ENCODE results near the gene UBAP1.
"Not testable (repeated sequence)": the region's sequence is repeated elsewhere in the genome, so short reads cannot be mapped to it uniquely, and the experiment has no call there.

UBAP1 gene

DNA sequence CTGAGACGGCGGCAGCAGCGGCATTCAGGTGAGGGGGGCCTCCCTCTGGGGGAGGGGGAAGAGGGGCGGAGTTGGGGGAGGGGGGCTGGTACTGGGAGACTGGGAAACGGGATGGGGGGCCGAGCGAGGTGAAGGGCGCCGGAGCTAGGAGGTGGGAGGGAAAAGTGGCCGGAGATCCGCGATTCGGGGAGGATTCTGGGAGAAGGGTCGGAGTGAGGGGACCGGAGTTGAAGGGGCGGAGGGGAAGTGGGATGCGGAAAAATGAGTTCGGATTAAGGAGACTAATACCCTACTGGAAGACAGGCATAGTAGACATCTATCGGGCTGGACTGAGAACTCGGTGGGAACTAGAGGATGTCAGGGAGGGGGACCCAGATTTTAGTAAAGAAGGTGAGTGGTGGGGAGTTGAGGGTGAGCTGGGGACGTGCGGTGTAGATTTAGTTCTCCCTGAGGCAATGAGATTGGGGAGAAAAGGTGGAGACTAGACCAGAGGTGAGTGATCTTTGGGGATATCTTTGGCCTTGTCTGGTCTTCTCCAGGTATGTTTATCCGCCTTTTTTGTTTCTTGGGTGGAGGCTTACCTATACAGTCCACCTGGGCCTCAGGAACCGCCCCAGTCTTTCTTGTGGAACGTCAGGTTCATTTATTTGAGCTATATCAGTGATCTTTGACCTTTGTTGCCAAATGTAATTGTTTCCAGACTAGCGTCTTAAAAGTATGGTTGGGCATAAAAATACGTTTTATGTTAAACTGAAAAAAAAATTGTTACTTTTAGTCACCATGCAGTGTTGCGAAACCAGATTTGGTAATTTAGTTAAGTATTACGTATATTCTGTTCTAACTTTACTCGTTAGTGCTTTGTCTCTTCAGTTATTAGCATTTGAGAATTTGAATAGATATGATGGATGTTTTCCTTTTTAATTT lies 632 bp downstream of the UBAP1 start:
- no peak for DNase-seq

DNA sequence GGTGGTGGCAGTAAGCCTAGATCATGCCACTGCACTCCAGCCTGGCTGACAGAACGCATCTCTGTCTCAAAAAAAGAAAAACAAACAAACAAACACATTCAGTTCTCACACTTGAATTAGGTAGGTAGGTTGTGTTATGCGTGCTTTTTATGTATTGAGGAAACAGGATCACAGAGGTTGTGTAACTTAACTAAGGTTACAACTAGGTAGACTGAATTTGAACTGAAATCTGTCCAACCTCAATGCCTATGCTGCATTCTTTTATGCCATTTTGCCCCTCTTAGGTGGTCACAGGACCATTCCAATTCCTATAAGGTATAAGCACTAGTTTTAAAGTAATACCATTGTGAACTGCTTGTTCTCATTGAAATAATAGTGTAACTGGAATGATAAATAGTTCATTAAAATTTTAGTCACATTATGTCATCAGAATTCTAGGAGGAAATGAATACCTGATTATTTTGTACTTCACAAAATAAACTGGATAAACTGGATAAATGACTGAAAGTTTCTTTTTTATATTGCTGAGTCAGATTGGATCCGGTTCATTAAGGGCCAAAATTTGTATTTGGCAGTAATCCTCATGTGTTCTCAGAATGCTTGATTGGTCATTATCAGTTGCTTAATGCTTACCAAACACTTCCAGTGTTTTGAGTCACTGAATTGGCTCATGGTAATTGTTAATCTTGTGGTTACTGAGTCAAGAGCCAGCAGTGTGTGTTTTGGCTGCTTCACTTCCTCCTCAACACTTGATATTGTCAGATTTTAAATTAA lies 7.1 kb downstream of the UBAP1 start:
- peak; percentile 46 for DNase-seq

DNA sequence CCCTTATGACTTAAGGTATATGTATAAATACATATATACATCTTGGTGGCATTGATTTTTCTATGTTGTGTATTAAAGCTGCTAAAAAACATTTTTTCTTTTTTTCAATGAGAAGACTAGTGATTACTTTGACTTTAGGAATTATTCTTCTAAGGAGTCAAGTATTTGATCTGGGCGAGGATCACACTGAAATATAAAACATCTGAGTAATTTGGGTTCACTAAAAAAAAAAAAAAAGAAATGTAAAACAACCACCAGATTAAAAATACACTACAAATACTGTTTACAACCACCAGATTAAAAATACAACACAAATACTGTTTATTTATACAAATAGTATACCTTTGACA lies 9.0 kb downstream of the UBAP1 start:
- DNase-seq, result no peak

DNA sequence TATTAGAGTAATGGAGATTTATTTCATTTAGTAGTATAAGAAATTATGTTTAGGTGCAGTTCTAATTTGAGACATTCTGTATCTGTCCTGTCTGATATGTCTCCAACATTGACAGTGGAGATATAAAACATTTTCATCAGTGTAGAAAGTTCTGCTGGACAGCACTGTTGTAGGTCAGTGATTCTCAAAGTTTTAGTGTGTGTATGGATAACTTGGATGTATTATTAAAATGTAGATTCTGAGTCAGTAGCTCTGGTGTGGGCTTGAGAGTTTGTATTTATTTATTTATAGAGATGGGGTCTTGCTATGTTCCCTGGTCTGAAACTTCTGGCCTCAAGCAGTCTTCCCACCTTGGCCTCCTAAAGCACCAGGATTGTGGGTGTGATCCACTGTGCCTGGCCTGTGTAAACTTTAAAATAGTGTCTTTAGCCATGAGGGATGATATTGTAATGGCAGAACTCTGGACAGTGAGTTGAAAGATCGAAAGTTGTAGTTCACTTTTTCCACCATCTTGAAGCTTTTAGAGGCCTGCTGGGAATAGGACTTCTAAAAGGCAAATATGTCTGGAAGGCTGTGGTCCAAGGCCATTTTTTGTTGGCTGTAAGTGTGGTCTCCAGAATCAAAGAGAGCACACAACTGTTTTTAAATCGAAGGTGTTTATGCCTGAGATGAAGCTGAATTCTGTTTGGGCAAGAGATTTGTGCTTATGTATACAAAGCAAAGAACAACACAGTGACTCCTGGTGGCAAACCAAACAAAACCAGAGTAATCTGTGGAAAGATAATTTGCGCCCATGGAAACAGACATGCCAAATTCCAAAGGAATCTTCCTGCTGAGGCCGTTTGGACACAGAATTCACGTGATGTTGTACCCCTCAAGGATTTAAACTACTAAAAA lies 12.4 kb downstream of the UBAP1 start:
- DNase-seq, result no peak

DNA sequence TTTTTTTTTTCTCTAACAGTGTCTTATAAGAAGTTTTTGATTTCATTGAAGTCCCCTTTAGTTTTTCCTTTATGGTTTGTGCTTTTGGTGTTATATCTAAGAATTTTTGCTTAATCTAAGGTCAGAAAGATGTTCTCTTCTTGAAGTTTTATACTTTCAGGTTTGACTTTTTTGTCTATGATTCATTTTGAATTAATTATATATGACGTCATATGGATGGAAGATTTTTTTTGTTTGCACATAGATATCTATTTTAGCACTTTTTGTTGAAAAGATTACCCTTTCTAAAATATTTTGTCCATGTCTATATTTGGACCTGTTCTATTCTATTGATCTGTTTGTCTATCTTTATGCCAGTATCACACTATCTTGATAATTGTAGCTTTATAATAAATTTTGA lies 16.3 kb downstream of the UBAP1 start:
- DNase-seq, result no peak

DNA sequence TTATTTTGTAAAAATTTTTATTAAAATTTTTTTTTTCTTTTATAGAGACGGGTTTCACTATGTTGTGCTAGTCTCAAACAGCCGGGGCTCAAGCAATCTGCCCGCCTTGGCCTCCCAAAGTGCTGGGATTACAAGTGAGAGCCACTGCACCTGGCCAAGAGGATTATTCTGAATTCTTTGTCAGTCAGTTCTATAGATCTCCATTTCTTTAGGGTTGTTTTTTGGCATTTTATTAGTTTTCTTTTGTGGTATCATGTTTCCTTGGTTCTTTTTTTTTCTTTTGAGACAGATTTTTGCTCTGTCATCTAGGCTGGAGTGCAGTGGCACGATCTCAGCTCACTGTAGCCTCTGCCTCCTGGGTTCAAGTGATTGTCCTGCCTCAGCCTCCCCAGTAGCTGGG lies 18.4 kb downstream of the UBAP1 start:
- DNase-seq, result not testable (repeated sequence)

DNA sequence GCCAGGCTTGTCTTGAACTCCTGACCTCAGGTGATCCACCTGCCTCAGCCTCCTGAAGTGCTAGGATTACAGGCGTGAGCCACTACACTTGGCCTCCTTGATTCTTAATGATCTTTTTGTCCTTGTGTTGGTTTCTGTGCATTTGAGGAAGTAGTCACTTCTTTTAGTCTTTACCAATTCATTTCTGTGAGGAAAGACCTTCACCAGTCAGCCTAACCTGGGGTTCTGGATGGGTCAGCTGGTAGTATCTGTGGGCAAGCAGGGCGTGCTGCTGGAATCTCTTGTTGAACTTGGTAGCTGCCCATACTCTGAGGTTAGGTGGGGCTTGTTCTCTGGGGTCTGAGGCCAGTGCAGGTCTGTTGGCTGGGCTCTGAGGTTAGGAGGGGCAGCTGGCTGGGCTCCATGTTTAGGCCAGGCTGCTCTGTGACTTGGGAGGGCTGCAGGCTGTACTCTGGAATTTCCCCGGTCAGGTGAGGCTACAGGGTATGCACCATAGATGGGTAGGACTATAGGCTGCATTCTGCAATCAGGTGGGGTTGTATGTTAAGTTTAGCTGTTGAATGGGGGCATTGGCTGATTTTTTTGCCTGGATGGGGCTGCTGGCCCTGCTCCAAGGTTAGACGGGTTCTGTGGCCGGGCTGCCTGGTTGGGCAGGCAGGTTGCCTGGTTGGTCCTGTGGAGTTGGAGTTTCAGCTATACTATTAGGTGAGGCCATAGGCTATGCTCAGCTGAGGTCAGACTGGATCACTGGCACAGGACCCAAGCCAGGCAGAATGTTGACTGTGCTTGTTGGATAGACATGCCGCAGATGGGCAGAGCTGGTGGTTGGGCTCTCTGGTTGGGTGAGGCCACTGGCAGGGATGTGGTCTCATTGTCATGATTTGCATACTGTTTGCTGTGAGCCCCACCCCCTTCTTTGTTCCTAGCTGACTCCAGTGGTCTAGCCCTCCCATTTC lies 19.2 kb downstream of the UBAP1 start:
- DNase-seq, result no peak

DNA sequence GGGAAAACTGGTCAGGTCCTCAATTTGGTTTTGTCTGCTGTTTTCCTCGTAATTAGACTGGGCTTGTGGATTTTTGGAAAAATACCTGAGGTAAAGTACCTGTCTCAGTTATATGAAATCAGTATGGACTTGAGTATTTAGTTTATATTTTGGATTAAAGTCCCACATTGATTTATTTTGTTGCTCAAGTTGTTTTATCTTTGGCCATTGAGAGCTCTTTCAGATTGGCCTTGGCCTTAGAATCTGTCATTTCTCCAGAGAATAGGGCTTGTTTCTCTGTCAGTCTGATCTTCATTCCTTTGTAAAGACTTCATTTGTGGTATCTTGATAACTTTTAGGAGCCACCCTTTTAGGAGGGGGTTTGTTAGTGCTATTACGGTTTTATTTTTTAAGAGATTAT lies 21.2 kb downstream of the UBAP1 start:
- DNase-seq, result no peak

DNA sequence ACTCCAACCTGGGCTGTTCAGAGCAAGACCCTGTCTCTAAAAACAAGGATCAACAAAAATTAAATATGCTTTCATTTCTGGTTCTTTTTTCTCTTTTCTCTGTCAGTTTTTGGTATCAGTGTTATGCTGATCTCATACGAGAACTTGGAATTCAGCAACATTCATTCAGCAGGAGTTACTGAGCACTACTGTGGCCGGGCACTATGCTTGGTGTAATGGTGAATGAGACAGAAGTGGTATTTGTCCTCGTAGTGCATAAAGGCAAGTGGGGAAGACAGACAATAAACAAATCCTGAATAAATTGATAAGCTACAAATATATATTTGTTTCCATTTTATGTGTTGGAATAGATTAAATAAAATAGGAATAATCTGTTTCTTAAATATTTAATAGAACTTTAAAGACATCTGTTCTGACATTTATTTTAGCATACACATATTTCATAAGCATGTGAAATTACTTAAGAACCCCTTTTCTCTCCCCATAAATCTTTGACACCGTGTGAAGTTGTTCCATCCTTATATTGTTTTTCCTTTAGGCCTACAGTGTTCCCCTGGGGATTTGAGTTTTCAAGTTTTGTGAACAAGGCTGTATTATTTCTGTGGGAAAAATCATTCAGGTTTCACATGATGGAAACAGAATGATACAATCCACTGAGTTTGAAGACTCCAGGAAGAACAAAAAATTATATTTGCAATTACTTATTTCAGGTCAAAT lies 24.6 kb downstream of the UBAP1 start:
- no peak for DNase-seq

DNA sequence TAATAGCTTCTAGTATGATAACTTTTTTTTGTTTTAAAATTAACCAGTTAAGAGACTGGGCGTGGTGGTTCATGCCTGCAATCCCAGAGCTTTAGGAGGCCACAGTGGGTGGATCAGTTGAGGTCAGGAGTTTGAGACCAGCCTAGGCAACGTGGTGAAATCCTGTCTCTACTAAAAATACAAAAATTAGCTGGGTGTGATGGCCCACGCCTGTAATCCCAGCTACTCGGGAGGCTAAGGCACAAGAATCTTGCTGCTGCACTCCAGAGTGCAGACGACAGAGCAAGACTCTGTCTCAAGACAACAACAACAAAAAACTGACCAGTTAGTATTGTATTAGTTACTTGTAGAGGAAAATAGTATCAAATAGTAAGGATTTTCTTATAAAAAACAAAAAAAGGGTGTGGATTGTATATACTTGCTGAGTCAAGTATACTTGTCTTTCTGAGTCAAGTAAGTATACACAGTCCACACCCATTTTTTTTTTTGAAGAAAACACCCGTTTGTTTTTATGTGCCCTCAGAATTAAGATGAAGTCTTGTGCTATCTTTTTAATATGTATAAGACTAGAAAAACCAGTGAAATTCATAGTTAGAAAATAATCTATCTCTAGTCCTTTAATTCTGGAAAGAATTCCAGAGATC lies 25.3 kb downstream of the UBAP1 start:
- DNase-seq, result no peak

DNA sequence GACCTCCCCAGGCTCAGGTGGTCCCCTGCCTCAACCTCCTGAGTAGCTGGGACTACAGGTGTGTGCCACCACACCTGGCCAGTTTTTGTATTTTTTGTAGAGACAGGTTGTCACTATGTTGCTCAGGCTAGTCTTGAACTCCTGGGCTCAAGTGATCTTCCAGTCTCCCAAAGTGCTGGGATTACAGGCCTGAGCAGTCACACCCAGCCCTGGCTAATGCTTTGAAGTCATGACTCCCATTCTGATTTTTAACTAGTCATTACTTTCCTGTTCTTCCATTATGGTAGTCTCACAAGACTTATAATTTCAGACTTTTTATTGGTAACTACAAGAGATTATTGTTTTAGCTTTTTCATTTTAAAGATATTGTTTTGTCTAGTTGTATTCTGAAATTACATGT lies 26.3 kb downstream of the UBAP1 start:
- no peak for DNase-seq

DNA sequence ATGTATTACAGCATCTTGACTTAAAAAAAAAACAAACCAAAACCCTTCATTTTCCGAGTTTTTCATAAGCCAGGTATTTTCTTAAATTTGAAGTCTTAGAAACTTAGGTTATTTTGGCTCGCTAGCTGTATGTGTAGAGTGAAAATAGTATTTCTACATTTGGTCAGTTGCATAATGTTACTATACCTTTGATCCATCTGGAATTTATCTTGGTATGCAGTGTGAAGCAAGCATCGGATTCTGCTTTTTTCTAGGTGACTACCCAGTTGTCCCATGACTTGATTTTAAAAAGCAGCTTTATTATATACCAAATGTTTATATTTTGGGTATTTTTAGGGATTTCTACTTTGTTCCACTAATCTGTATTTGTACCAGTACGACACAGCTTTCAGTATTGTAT lies 27.7 kb downstream of the UBAP1 start:
- DNase-seq, result no peak

DNA sequence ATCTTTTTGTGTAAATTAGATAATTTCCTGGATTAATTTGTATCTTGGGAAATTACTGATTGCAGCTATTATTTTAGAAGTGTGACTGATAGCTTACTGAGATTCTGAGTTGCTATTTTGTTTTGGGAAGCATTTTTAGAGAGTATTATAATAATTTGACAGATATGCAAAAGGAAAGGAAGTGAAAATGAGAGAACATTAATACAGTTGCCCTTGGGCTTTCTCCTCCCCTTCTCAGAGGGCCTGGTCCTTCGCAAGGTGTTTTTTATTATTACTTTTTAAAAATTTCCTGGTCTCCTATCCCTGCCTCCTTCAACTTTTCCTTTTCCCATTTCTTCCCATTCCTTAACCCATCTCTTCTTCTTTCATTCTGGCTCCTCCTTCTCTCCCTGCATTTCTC lies 32.6 kb downstream of the UBAP1 start:
- DNase-seq, result no peak

DNA sequence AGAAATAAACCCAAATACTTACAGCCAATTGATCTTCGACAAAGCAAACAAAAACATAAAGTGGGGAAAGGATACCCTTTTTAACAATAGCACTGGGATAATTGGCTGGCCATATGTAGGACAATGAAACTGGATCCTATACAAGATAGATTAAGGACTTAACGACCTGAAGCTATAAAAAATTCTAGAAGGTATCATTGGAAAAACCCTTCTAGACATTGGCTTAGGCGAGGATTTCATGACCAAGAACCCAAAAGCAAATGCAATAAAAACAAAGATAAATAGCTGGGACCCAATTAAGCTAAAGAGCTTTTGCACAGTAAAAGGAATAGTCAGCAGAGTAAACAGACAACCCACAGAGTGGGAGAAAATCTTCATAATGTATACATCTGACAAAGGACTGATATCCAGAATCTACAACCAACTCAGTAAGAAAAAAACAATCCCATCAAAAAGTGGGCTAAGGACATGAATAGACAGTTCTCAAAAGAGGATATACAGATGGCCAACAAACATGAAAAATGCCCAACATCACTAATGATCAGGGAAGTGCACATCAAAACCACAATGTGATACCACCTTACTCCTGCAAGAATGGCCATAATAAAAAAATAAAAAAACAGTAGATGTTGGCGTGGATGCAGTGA lies 35.6 kb downstream of the UBAP1 start:
- DNase-seq, result not testable (repeated sequence)

DNA sequence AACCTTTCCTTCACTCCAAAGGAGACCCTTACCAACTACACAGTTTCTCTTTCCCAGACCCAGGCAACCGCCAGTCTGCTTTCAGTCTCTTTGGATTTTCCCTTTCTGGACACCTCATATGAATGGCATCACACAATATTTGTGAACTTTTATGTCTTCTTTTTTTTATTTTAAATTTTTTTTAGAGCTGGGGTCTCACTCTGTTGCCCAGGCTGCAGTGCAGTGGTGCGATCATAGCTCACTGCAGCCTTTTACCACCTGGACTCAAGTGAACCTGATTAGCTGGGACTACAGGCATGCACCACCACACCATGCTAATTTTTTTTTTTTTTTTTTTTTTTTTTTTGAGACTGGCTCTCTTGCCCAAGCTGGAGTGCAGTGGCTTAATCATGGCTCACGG lies 37.5 kb downstream of the UBAP1 start:
- no peak for DNase-seq

DNA sequence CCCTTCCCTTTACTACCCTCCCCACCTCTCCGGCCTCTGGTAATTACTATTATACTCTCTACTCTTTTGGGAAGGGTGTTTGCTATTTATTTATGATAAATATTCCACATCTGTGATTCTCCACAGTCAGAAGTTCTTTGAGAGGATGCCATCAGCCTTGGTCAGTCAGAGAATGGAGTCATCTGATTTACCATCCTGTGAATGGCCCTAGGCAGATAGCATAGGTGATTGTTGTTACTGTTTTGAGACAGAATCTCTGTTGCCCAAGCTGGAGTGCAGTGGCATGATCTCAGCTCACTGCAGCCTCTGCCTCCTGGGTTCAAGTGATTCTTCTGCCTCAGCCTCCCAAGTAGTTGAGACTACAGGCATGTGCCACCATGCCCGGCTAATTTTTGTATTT lies 38.2 kb downstream of the UBAP1 start:
- not testable (repeated sequence) for DNase-seq

DNA sequence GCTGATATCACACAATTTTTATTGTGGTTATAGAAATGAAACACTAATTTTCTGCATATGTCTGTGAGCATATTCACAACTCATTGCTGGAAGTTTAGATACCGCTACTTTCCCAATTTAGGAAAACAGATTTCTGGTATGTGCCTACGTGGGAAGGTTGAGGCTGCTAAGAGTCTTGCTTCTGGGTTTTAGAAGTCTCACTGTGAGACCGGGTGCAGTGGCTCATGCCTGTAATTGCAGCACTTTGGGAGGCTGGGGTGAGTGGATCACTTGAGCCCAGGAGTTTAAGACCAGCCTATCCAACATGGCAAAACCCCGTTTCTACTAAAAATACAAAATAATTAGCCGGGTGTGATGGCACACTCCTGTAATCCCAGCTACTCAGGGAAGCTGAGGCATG lies 39.6 kb downstream of the UBAP1 start:
- DNase-seq, result no peak

DNA sequence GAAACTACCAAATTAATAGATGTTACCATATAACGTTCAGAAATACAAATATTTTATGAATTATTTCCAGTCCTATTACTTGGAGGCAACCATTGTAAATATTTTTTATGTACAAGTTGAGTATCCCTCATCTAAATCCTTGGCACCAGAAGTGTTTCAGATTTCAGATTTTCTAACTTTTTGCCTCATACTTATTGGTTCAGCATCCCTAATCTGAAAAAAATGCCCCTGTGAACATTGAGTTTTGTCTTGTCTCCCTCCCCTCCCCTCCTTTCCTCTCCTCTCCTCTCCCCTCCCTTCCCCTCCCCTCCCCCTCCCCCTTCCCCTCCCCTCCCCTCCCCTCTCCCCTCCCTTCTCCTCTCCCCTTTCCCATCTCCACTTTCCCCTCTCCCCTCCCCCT lies 40.6 kb downstream of the UBAP1 start:
- DNase-seq, result no peak

DNA sequence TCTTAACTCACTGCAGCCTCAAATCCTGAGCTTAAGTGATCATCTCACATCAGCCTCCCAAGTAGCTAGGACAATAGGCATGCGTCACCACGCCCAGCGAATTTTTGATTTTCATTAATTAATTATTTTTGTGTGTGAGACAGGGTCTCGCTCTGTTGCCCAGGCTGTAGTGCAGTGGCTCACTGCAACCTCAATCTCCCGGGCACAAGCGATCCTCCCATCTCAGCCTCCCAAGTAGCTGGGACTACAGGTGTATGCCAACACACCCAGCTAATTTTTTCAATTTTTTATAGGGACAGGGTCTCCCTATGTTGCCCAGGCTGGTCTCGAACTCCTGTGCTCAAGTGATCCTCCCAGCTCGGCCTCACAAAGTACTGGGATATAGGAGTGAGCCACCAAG lies 41.4 kb downstream of the UBAP1 start:
- DNase-seq, result no peak

DNA sequence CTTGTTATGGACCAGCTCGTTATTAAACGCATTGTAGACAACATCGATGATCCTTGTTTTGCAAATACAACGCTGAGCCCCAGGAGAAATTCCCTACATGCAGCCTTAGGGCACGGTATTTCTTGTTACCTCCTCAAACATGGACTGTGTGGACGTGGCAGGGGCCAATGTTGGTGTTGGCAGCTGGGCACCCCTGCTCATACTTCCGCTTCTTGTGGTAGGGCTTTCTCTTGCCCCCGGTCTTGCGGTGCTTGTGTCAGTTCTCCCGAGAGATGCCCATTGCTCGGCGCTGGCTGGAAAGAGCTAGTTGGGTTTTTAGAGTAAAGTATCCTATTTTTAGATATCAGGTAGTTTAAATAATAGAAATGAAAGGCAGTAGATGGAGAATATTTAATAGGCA lies 45.5 kb downstream of the UBAP1 start:
- DNase-seq, result no peak
